ENCODE data around the gene SMC3. TPM values are rescaled to one million over a fixed set of nuclear protein-coding genes. Genes with fewer than 3 reads are reported as not detected.

Gene SMC3
- total RNA-seq, 1 donor from 2014 or later = 87.8 TPM

GRCh38 chr10:110643653-110644597 is 76.4 kb downstream of the SMC3 start, which contains the start of gene RBM20:
RBM20 (plus strand) TSS chr10:110644336; CDS start chr10:110644455, 119 bp downstream.
- no peak within 1 kb of the TSS for H3K27ac Mint-ChIP-seq (ENCODE audit: unreplicated experiment)
- TF ChIP-seq, protein P1, sequence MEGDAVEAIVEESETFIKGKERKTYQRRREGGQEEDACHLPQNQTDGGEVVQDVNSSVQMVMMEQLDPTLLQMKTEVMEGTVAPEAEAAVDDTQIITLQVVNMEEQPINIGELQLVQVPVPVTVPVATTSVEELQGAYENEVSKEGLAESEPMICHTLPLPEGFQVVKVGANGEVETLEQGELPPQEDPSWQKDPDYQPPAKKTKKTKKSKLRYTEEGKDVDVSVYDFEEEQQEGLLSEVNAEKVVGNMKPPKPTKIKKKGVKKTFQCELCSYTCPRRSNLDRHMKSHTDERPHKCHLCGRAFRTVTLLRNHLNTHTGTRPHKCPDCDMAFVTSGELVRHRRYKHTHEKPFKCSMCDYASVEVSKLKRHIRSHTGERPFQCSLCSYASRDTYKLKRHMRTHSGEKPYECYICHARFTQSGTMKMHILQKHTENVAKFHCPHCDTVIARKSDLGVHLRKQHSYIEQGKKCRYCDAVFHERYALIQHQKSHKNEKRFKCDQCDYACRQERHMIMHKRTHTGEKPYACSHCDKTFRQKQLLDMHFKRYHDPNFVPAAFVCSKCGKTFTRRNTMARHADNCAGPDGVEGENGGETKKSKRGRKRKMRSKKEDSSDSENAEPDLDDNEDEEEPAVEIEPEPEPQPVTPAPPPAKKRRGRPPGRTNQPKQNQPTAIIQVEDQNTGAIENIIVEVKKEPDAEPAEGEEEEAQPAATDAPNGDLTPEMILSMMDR (conservative IDR thresholded peaks at IDR 0.05) = no peak
- H3K9me3 Mint-ChIP-seq = no peaks in the 10 kb centered on the region
- no peaks in the 10 kb centered on the region for H3K36me3 Mint-ChIP-seq (ENCODE audit: low read depth)
- peaks cover 36% of the 10 kb centered on the region for H3K4me1 Mint-ChIP-seq
- H3K4me3 Mint-ChIP-seq = peak within 1 kb of the TSS; percentile 91
- peak; percentile 29 for DNase-seq (ENCODE audit: low read depth, low spot score)
- H3K27me3 Mint-ChIP-seq (ENCODE audit: low read depth) = peaks cover 81% of the 10 kb centered on the region

- H3K9me3 Mint-ChIP-seq = no peaks in the 10 kb centered on the region
- H3K27me3 Mint-ChIP-seq (ENCODE audit: low read depth) = peaks cover 84% of the 10 kb centered on the region
- TF ChIP-seq, protein P1 (conservative IDR thresholded peaks at IDR 0.05) = no peak
- H3K4me1 Mint-ChIP-seq = peaks cover 36% of the 10 kb centered on the region
- H3K36me3 Mint-ChIP-seq (ENCODE audit: low read depth) = no peaks in the 10 kb centered on the region
- H3K4me3 Mint-ChIP-seq = peak overlapping the region; percentile 88
- DNase-seq (ENCODE audit: low read depth, low spot score) = no peak
- H3K27ac Mint-ChIP-seq (ENCODE audit: unreplicated experiment) = no peak overlapping the region
Observed at GRCh38 chr10:110644598-110645462, 77.3 kb downstream of the SMC3 start.

DNA sequence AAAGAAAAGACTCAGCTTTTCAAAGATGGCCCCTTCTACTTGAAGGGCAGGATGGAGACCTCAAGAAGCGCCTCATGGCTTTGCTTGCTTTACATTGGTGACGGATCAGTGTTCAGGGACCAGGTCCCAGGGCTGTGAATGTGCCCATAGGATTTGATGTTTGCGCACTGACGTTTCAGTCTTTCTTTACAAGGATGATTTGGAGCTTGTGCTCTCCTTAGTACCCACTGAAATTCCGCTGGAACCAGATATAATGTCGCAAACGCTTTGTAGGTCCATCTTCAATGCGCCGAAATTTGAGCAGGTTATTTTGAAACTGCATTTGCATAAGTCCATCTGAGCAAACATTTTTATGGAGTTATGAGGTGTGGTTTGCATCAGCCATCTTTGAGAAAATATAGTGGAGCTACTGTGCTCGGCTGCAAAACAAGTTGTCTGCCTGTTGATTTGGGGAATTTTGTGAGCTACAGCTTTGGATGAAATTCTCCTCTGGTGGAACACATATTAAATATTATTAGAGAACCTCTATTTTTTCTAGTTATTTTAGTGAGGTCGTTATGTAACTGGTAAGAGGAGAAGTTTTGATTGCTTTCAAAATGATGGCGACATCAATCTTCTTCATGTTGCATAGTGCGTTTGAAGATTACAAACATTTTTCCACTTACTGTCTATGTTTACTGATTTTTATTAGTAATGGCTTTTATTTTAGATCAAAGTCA is 79.1 kb downstream of the SMC3 start:
- TF ChIP-seq, protein P1 (conservative IDR thresholded peaks at IDR 0.05) = no peak
- H3K27ac Mint-ChIP-seq (ENCODE audit: unreplicated experiment) = no peak overlapping the region
- H3K27me3 Mint-ChIP-seq (ENCODE audit: low read depth) = peaks cover 82% of the 10 kb centered on the region
- H3K4me1 Mint-ChIP-seq = peaks cover 26% of the 10 kb centered on the region
- peak overlapping the region; percentile 31 for H3K4me3 Mint-ChIP-seq
- H3K36me3 Mint-ChIP-seq (ENCODE audit: low read depth) = no peaks in the 10 kb centered on the region
- H3K9me3 Mint-ChIP-seq = no peaks in the 10 kb centered on the region
- no peak for DNase-seq (ENCODE audit: low read depth, low spot score)

GRCh38 chr10:110647136-110647430 is 79.6 kb downstream of the SMC3 start:
- Mint-ChIP-seq H3K27me3 (ENCODE audit: low read depth) (peaks cover 78% of the 10 kb centered on the region), H3K9me3 (no peaks in the 10 kb centered on the region), H3K4me3 (no peak overlapping the region), H3K27ac (ENCODE audit: unreplicated experiment) (no peak overlapping the region), H3K4me1 (peaks cover 22% of the 10 kb centered on the region), H3K36me3 (ENCODE audit: low read depth) (no peaks in the 10 kb centered on the region)
- TF ChIP-seq, protein P1 (conservative IDR thresholded peaks at IDR 0.05) = no peak
- no peak for DNase-seq (ENCODE audit: low read depth, low spot score)

DNA sequence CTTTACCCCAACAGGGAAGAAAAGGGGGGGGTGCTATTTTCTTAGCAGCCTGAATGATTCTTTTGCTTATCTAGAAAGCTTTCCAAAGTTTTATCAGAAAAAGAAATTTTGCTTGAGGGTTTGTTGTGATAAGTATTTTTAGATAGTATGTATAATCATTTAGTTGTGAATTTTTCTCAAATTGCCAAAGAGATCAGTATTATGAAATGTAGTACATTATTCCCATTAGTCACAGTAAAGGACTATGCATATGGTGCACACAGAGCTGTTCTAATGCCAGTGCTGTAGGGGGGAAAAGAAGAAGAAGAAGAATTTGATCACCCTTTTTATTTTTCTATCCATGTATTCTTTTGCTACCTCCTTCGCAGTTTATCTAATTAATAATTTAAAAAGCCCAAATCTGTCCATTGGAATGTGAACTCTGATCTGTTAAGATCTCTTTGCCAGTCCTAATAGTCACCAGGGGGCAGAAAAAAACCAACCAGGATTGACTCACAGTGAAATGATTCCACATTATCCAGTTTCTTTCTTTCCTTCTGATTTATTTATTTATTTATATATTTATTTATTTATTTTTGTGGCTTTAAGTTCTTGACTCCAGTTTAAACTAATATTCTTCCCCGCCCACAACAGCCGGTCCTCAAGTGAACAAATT is 81.3 kb downstream of the SMC3 start:
- peaks cover 68% of the 10 kb centered on the region for H3K27me3 Mint-ChIP-seq (ENCODE audit: low read depth)
- H3K36me3 Mint-ChIP-seq (ENCODE audit: low read depth) = no peaks in the 10 kb centered on the region
- TF ChIP-seq, protein P1 (conservative IDR thresholded peaks at IDR 0.05) = no peak
- H3K9me3 Mint-ChIP-seq = no peaks in the 10 kb centered on the region
- peaks cover 10% of the 10 kb centered on the region for H3K4me1 Mint-ChIP-seq
- H3K27ac Mint-ChIP-seq (ENCODE audit: unreplicated experiment) = no peak overlapping the region
- H3K4me3 Mint-ChIP-seq = no peak overlapping the region
- DNase-seq (ENCODE audit: low read depth, low spot score) = no peak
